ENCODE data around the gene TECPR2. TPM values are rescaled to one million over a fixed set of nuclear protein-coding genes. Genes with fewer than 3 reads are reported as not detected.

The TECPR2 gene
- total and polyA plus RNA-seq, 12 donors: 5.1 to 74.3 (median 12.9) TPM

DNA sequence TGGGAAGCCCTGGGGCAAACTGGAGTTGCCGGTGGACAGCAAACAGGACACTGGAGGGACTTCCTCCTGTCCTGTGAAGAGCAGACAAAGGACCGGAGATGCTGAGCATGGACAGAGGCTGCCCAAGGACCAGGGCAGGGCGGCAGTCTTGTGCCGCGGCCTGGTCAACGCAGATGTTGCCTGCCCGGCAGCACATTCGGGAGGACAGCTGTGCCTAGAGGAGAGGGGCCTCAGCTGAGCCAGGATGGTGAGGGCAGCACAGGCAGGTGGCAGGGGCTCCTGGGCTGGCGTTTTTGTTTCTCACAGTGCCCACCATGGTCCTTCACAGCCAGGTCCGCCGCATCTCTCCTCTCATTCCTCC lies 133.6 kb downstream of the TECPR2 start:
- TF ChIP-seq, protein P1, sequence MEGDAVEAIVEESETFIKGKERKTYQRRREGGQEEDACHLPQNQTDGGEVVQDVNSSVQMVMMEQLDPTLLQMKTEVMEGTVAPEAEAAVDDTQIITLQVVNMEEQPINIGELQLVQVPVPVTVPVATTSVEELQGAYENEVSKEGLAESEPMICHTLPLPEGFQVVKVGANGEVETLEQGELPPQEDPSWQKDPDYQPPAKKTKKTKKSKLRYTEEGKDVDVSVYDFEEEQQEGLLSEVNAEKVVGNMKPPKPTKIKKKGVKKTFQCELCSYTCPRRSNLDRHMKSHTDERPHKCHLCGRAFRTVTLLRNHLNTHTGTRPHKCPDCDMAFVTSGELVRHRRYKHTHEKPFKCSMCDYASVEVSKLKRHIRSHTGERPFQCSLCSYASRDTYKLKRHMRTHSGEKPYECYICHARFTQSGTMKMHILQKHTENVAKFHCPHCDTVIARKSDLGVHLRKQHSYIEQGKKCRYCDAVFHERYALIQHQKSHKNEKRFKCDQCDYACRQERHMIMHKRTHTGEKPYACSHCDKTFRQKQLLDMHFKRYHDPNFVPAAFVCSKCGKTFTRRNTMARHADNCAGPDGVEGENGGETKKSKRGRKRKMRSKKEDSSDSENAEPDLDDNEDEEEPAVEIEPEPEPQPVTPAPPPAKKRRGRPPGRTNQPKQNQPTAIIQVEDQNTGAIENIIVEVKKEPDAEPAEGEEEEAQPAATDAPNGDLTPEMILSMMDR (IDR thresholded peaks at IDR 0.05): no peak
- no peak for TF ChIP-seq POLR2A (IDR thresholded peaks at IDR 0.05)
- intact Hi-C loops (cut with DNase I): no loop called here
- Histone ChIP-seq H3K27ac (no peak overlapping the region), H3K36me3 (replicated peaks in 1 of 2) (peaks cover 0 to 19% of the 10 kb centered on the region in 2 donors), H3K9me3 (replicated peaks in 1 of 3) (no peaks in the 10 kb centered on the region), H3K4me1 (replicated peaks in 1 of 2) (peaks cover 0 to 4% of the 10 kb centered on the region in 2 donors), H3K4me3 (no peak overlapping the region), H3K27me3 (no peaks in the 10 kb centered on the region)
- DNase-seq: no peak
- WGBS, 4 donors: 90 to 97% (median 94%) methylated on average over 10 to 11 of the region's 11 CpGs

DNA sequence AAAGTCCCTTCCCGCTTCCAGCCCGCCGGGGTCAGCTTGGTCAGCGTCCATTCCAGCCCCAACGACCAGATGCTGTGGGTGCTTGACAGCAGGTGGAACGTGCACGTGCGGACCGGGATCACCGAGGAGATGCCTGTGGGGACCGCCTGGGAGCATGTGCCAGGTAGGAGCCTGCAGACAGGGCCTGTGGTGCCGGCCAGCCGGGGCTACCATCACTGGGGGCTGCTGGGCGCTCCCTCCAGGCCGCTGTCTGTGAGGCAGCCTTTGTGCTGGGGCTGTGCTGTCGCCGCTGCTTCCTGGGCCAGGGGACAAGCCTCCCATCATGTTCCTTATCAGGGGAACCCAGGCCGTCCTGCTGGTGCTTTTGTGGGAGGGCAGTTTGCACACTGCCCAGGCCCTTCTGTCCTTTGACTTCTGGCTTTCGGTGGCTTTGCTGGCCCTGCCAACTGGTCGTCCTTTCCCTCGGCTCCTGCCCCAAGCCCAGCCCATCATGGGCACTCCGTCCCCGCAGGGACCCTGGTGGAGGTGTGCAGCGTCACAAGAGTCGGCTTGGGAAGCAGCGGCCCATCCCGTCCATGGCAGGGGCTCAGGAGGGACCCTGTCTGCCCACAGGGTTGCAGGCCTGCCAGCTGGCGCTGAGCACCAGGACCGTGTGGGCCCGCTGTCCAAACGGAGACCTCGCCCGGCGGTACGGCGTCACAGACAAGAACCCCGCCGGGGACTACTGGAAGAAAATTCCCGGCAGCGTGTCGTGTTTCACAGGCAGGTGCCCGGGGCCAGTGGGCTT lies 134.4 kb downstream of the TECPR2 start:
- TF ChIP-seq, protein P1 (IDR thresholded peaks at IDR 0.05): no peak
- Histone ChIP-seq H3K4me3 (no peak overlapping the region), H3K9me3 (replicated peaks in 1 of 3) (no peaks in the 10 kb centered on the region), H3K4me1 (replicated peaks in 1 of 2) (peaks cover 0 to 4% of the 10 kb centered on the region in 2 donors), H3K36me3 (replicated peaks in 1 of 2) (peaks cover 0 to 19% of the 10 kb centered on the region in 2 donors), H3K27me3 (no peaks in the 10 kb centered on the region), H3K27ac (no peak overlapping the region)
- no peak for DNase-seq
- intact Hi-C loops (cut with DNase I): no loop called here
- WGBS, 4 donors: 93 to 97% (median 94%) methylated on average over 10 to 42 of the region's 42 CpGs

DNA sequence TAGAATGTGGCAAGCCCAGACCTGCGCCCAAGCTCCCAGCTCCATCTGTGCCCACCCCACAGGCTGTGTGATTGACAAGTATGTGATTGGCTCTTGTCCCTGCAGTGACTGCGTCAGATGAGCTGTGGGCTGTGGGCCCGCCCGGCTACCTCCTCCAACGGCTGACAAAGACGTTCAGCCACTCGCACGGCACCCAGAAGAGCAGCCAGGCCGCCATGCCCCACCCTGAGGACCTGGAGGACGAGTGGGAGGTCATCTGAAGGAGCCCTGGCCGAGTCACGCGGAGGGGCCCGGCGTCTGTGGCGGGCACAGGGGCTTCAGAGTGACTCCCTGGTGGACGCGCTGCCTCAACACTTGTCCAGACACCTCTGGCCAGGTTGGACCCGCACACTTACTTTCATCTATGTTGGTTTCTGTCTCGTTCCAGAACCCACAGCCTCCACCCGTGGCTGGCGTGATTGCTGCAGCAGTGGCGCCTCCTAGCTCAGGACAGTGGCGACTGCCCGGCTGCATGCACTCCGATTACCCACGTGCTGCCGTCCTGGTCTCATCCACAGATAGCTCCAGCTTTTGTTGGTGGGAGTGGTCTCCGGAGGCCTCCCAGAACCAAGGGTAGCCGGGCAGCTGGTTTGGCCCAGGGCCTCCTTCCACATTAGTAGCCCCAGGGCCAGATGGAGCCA lies 135.4 kb downstream of the TECPR2 start:
- TF ChIP-seq, protein P1 (IDR thresholded peaks at IDR 0.05): no peak
- TF ChIP-seq POLR2A (IDR thresholded peaks at IDR 0.05): no peak
- no peak for DNase-seq
- H3K4me1 ChIP-seq (replicated peaks in 1 of 2): peaks cover 0 to 4% of the 10 kb centered on the region in 2 donors
- 88 to 90% (median 89%) methylated on average over 5 to 30 of the region's 30 CpGs for WGBS, 4 donors
- intact Hi-C loops (cut with DNase I): no loop called here
- no peaks in the 10 kb centered on the region for H3K27me3 ChIP-seq
- no peak overlapping the region for H3K4me3 ChIP-seq
- no peaks in the 10 kb centered on the region for H3K9me3 ChIP-seq (replicated peaks in 1 of 3)
- no peak overlapping the region for H3K27ac ChIP-seq
- peaks cover 0 to 19% of the 10 kb centered on the region in 2 donors for H3K36me3 ChIP-seq (replicated peaks in 1 of 2)

DNA sequence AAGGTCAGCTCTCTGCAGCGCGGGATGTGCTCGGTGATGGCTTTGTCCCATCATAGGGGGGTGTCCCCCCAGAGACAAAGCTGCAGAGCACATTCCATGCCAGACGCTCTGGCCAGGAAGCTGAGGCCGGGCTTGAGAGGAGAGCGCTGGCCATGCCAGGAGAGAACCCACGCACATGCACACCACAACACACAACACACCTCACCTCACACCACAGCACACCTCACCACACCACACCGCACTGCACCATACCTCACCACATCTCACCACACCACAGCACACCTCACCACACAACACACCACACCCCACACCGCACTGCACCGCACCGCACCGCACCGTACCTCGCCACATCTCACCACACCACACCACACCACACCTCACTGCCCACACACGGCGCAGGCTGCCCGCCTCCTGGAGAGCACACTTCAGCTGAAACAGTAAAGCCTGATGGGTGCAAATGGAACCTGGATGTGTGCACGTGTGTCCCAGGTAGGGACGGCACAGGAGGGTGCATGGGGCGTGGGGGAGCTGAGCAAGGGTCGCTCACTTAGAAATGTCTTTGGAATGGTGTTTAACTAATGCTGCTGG lies 136.0 kb downstream of the TECPR2 start:
- TF ChIP-seq, protein P1 (IDR thresholded peaks at IDR 0.05): no peak
- TF ChIP-seq POLR2A (IDR thresholded peaks at IDR 0.05): no peak
- 92 to 94% (median 94%) methylated on average over 20 to 21 of the region's 21 CpGs for WGBS, 4 donors
- intact Hi-C loops (cut with DNase I): no loop called here

More for the DNA sequence above, 136.0 kb downstream of the TECPR2 start:
- DNase-seq: no peak
- H3K27ac ChIP-seq: no peak overlapping the region
- H3K4me3 ChIP-seq: no peak overlapping the region
- H3K9me3 ChIP-seq (replicated peaks in 1 of 3): no peaks in the 10 kb centered on the region
- no peaks in the 10 kb centered on the region for H3K27me3 ChIP-seq
- peaks cover 2 to 9% of the 10 kb centered on the region in 2 donors for H3K4me1 ChIP-seq (replicated peaks in 1 of 2)
- H3K36me3 ChIP-seq (replicated peaks in 1 of 2): peaks cover 0 to 19% of the 10 kb centered on the region in 2 donors

Measured in adrenal gland (tissue), 12 donors.